HS-5 (cell line): Measurements from ENCODE around the gene KIAA1217.
"Not testable (repeated sequence)": the region's sequence is repeated elsewhere in the genome, so short reads cannot be mapped to it uniquely, and the experiment has no call there.

Experiments
- DNase-seq: peaks from one replicate; pipeline ENCODE4 v3.0.0-alpha.2; 2012; ENCODE audit warnings: low read depth

KIAA1217 gene

DNA sequence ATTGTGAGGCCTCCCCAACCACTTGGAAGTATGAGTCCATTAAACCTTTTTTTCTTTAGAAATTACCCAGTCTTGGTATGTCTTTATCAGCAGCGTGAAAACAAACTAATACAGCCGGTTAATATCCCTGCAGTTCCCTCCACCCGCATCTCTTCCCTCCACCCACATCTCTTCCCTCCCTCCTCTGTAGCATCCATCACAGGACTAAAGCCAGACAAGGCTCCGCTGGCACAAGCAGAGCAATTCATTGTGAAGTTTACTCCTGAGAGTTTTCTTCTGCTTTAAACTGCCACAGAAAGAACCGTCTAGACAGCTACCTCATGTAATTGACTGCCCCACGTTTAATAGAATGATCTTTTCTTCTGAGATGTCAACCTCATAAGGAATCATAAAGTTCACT is 131.5 kb downstream of the KIAA1217 start:
- no peak for DNase-seq

DNA sequence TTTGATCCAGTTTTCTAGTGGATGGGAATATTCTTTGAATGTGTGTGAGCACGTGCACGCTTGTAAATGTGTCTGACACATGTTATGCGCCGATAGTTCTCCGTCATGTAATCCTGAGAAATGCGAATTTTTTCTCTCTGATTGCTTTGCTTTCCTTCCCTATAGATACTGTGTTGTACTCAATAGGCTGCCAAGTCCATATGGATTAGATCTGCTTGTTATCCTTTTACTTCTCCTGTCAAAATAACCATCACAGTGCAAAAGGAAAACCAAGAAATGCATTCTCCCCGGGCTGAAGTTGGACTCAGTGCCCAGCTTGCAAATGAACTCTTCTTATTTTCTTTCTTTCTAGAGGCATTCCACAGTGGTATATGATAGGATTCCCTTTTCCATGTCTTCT is 131.9 kb downstream of the KIAA1217 start:
- DNase-seq: no peak

DNA sequence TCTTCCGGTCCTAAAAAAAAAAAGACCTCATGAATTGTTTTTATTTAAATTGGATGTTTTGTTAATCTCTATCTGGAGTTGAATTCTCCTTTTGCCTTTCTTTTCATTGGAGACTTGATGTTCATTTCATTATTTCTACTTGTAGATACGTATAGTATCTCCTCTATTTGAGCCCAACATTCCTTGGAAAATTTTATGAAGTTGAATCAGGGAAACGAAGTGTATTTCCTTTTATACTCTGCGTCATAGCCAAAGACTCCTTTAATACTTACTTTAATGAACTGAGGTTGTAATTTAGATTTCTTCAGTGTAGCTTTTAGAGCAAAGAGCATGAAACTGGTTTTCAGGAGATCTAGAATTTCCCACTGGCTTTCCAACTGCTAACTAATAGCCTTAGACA is 132.4 kb downstream of the KIAA1217 start:
- DNase-seq: no peak

DNA sequence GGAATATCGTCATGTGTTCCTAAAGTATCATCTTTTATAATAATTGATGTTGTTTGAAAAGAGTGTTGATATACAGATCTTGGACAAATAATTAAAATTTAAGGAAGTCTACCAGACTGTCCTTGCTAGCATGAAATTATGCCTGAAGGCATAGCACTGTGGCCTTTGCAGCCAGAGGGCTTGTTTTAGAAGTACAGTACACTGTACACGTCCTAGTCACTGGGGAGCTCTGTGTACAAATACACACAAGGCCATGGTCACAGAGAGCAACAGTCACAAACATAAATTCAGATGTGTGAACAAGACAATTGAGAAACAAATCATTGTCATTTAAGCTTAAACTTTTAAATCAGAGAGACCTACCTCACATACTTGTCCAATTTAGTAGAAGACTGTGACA is 133.0 kb downstream of the KIAA1217 start:
- no peak for DNase-seq

DNA sequence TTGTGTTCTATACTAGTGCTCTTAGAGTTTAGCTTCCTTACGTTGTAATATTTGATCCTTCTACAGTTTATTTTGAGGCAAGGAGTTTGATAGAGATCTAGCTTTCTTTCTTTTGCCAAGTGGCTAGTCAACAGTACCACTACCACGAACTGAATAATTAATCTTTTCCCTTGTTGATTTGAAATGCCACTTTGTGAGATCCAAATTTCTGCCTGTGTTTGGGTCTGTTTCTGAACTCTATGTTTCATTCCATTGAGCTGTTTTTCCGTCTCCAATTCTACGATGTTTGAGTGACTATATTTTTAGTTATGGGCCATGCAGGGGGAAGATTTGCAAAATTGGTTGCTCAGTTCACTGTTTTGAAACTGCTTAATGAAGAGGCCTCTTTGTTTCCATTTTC is 134.7 kb downstream of the KIAA1217 start:
- no peak for DNase-seq

DNA sequence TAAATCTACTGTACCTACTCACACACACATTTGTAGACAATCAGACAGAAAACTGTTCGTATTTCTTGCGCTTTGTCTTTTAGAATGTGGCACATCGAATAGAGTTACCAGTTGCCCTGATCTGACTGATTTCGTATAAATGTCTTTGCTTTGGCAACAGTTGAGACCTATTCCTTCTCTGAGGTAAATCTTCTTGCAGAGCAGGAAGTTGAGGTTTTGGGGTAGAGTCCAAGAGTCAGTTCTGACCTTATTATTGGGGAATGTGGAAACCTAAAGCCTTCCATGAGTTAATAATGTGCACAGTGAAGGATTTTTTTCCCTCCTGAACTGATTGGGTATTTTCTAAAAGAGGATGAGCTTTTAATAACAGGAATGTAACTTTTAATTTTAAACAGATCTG is 135.3 kb downstream of the KIAA1217 start:
- peak; percentile 65 for DNase-seq

DNA sequence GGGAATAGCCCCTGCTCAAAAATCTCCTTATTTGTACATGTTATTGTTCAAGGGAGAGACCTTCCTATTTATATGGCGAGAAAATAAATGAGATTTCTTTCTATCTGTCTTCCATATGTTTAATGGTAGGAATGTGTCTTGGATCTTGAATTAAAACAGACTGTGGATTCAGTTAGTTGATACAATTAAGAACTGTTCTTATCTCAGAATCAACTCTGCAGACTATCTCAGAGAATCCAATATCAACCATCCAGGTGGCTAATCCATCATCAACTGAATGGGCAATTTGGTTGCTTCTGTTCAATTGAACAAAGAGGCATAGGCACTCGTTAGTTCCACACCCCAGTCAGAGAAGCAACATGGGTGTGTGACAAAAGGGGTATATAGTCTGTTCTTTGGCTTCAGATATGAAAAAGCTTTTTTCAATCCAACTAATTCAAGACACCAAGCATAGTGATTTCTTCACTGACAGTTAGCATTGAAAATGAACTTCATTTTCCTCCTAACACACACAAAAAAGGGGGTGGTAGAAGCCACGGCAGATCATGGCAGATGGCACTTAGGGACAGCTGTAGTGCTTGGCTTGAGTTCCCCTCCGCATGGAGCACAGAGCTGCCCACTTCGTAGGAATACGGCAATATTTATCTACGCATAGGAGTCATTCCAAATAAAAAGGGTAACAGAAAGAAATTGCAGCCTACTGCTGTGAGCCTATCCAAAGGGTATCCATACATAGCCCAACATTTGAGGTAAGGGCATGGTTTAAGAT is 135.9 kb downstream of the KIAA1217 start:
- DNase-seq: no peak

DNA sequence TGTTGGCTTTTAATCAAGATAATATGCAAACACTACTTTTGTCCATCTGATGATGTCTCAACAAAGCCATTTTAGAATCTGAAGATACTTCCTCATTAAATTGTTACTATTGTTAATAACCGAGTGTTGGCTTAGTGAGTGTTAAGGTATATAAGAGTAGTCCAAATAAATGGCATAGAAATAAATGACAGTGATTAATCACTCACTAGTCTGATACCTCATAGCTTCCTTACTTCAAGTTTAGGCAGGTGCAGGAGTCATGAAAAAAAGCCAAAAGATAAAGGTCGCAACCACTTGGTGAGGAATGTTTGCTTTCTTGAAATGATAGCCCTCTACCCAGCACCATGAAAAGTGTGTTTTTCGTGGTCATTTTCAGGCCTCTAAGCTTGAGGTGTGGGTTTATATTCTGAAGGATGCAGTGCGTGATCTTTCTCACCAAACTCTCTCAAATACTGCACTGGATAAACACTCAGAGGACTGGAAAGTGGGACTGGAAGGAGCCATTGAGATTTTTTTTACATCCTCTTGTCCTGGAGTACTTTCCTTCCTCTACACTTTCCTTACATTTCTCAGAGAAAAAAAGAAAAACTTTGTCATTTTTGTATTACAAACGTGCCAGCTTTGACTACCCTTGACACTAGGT is 138.1 kb downstream of the KIAA1217 start:
- DNase-seq: no peak

DNA sequence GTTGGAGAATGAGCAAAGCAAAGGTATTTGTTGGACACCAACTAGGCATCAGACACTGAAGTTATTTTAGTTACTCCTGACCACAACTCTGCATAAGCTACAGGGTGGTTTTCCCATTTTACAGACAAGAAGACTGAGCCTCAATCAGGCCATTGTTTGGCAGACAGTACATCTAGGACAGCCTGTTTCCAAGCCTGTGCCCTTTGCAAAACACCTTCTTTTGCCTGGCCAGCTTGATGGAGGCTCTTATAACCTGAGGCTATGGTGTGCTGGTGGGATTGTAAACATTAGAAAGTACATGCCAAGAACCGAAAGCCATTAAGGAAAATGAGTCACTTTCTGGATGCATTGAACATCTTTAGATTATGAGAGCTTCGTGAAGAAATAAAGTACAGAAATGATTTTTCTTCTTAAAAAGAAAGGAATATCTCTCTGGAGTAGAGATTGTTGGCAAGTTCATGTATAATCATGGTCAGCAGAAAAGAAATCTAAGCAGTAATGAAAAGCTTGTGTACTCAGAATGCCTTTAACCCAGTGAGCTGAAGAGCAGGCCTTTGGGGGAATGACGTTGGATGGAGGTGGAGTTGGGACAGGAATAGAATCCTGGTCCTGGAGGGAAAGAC is 140.6 kb downstream of the KIAA1217 start:
- no peak for DNase-seq

DNA sequence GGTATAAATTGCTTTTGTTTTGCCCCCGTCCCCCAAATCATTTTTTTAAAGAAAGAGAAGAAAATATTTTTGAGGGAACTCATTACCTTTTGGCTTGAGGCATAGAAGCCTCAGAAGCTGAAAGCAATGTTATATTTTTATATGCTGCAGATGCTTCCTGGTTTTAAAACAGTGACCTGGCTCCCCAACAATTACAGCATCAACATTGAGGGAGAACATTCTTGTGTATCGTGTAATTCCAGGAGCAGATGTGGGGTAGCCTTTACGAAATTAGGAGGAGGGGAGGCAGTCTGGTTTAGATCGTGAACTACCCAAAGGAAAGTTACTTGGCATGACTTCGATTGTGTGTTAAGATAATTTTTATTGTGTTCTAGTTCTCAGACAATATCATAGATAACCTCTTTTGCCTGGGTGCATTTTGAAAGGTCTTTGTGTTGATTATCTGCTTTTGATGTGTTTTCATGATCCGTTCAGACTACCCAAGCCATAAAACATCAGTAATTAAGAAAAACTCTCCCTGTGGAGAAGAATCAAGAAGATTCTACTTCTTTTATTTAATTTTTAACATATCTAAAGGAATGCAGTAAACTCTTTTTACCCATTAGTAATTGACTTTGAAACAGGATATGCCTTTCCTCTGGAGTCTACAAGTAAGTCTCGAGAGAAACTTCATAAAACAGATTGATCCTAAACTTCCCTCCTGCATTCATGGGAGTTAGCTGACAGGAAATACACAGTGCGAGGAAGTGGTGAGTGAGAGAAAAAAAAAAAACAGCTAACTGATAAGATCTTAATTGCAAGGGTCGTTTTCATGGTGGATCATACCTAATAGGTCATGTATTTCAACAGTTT is 141.4 kb downstream of the KIAA1217 start:
- no peak for DNase-seq

DNA sequence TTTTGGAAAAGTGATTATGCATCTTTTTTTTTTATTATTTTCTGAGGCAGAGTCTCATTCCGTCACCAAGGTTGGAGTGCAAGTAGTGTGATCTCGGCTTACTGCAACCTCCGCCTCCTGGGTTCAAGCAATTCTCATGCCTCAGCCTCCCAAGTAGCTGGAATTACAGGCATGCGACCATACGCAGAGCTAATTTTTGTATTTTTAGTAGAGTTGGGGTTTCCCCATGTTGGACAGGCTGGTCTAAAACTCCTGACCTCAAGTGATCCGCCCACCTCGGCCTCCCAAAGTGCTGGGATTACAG is 141.9 kb downstream of the KIAA1217 start:
- DNase-seq: not testable (repeated sequence)

DNA sequence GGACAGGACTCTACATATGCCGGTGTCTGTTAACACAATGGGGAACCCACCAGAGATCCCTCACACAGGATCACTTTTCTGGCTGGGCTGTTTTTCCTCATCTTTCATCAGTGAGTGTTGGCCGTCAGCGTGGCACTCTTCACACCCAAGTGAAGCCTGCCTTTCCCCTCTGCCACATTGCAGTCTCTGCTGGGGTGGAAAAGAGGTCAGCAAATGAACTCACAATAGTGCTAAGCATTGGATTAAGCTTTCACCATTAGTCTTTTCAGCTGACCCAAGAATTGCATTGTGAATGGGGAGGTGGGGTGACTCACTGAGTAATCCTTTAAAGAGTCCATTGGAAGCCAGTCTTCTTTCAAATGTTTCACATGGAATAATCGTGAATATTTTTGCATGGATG is 143.0 kb downstream of the KIAA1217 start:
- DNase-seq: no peak

DNA sequence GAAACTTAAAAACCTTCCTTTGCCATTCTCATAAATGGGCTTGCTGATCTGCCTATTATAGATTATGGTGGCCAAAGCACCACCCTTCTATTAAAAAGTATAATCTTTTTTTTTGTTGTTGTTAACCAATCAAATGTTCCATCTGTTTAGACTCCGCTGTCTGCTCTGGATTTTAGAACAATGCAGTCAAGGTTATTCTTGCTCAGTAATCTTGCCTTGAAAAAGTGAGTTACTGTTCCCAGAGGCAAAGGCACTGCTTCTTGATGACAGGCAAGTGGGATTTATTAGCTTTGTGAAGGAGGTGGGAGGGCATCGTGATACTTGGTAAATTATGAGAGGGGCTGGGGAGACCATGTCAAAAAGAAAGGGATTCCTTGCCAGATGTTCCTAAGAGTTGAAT is 143.5 kb downstream of the KIAA1217 start:
- no peak for DNase-seq

DNA sequence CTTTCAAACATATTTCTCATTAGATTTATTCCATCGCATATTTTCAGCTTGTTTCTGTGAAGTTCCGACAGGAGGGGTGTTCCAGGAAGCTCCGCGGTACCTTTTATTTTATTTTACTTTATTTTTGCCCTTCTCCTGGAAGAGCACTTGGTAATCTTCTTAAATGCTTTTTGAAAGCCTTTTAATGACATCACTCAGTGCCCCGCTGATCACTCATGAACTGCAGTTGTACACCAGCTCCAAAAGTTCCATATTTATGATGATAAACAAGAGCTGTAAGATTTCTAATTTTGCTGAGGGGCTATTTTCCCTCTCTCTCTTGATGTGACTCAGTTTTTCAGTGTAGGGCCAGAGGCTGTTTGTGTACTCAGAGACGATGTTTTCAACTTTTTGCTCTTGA is 144.4 kb downstream of the KIAA1217 start:
- DNase-seq: no peak

DNA sequence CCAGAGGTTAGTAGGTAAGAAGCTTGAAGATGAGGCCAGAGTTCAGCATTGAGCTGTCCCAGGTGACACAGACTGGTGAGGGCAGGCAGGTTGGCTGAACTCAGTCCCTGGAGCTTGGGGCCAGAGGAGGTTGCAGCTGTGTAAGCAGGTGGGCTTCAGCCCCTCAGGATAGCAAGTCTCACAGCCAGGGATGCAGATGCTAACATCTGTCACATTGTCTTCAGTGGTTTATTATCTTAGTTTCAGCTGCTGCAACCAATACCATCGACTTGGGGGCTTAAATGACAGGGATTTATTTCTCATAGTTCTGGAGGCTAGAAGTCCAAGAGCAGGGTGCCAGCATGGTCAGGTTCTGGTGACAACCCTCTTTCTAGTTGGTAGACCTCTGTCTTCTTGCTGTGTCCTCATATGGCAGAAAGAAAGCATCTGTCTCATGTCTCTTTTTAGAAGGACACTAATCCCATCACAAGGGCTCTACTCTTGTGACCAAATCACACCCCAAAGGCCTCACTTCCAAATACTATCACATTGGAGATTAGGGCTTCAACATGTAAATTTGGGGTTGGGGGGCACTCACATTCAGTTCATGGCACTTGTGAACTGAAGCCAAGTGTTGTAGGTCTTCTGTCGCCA is 146.2 kb downstream of the KIAA1217 start:
- DNase-seq: no peak

DNA sequence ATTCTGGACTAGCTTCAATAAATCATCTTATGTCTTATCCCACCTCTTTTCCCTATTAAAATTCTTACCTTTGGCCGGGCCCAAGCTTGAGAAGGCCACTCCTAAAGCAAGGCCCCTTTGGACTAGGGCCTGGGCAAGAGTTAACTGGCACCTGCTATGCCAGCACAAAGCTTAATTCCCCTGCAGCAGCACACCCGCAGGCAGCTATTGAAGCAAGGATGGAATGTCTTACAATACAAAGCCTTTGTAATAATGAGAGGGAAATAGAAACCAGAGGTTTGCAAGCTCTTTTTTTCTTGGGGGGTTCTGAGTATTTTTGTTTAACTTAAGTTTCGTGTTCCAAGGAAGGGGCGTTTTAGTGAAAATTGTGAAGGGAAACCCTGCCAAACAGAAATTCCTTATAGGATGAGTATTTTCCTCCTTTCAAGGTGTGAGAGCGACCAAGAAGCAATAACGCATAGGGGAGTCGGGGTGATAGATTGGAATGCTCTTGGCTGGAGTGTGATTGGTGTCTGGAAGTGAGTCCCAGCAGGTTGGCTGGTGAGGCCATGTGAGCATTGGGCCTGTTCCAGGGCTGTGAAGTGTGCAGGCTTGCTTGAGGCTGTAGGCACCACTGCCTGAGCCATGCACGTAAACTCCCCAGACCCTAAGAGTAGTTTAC is 148.5 kb downstream of the KIAA1217 start:
- no peak for DNase-seq

DNA sequence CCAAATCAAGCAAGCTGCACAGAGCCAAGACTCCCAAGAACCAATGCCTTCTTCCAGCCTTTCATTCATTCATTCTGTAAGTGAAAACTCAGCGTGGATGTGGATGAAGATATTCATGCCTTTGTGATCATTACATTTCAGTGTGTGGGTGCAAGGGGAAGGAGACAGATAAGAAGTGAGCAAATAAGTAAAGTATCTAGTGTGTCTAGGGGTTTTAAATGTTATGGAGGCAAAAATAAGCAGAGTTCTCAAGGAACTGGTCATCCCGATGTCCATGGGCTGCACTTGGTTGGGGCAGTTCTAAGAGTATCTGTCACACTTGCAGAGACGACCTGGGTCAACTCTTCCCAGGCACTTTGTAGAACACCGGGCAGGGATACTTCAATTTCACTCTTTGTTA is 149.1 kb downstream of the KIAA1217 start:
- no peak for DNase-seq

DNA sequence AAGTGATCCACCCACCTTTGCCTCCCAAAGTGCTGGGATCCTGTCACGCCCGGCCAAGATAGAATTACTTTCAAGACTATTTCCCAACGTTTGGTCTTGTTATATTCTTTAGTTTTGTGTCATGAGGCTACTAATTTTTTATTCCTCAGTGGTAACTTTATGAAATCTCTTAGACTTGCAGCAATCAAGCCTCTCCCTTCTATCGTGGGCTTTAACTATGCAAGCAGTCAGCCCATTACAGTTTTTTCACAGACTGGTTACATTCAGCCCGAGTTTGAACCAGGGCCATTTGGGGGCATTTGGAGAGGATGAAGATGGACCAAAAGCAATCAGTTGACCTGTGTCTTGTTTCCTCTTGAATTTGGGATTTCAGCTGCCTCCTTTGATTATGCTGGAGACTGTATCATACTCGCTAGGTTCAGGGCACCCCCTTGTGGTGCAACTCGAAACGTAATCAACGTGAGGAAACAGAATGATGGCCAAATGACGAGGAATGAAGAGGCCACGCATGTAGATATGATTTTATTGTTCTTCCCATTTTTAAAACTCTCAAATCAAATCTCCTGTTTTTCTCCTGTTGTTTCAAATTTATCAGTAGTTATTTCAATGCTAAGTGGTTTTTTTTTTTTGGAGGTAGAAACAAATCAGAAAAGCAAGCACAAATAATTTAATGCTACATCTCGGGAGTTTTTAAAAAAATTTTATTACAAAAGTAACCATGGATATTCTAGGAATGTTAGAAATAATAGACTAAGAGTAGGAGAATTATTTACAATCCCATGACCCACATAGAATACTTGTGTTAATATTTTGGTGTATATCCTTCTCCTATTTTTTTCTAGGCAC is 151.6 kb downstream of the KIAA1217 start:
- DNase-seq: peak; percentile 10

DNA sequence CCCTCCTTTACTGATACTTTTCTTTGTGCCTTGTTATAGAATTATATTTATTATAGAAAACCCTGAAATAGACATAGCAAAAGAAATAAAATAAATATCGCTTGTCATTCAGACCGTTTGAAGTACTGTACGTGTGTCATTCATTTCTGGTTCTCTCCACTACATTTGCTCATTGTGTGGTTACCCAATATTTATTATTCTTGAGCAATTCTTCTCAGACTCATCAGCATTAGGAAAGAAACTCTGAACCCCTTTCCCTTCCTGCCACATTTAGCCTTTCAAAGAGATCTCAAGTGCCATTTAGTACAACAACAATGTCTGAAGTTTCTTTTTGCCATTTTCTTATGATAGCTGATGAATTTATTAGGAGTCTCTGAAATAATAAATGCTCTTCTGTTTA is 154.1 kb downstream of the KIAA1217 start:
- no peak for DNase-seq

DNA sequence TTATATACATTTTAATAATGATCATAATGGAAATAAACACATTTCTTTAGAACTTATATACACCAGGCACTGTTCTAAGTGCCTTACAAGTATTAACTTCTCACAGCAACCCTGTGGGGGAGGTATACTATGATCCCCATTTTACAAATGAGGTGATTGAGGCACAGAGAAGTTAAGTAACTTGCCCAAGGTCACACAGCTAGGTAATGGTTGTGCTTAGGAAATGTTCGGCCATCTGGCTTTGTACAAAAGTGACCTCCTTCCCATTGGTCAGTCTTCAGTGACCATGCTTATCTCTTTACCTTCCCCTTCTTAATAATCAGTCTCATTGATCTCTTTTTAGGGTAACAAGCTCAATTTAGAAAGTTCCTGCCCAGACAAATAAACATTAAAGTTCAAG is 158.8 kb downstream of the KIAA1217 start:
- no peak for DNase-seq

DNA sequence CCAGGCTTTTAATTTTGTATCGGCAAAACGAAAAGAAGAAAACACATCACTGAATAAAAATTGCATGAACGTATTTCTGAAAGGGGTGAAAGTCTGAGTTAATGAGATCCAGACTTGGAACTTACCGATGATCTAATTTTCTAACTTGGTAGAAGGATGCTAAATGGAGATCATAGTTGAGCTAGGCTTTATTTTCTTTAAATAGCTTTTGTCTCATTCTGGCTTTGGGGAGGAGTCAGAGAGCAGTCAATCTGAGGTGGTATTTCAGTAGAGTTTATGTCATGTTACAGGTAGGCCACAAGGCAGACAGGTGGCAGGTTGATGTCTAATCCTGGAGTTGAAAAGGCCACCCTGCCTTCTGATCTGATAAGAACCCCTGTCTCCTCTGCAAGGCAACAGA is 161.9 kb downstream of the KIAA1217 start:
- no peak for DNase-seq
